ENCODE measurements around the gene MRPS6. TPM values are rescaled to one million over a fixed set of nuclear protein-coding genes. Genes with fewer than 3 reads are reported as not detected.

MRPS6 gene
- total RNA-seq, 1 donor from 2014 or later = 33.8 TPM

- DNase-seq (ENCODE audit: low read depth) = no peak
Measured at GRCh38 chr21:34180407-34180806, 107.0 kb downstream of the MRPS6 start.

GRCh38 chr21:34180826-34181359, 107.5 kb downstream of the MRPS6 start:
- DNase-seq (ENCODE audit: low read depth) = no peak

GRCh38 chr21:34181431-34182039, 108.2 kb downstream of the MRPS6 start:
- no peak for DNase-seq (ENCODE audit: low read depth)

GRCh38 chr21:34182436-34182835, 109.1 kb downstream of the MRPS6 start:
- DNase-seq (ENCODE audit: low read depth) = no peak

GRCh38 chr21:34183331-34183928, 110.1 kb downstream of the MRPS6 start:
- no peak for DNase-seq (ENCODE audit: low read depth)

GRCh38 chr21:34184232-34184631, 110.9 kb downstream of the MRPS6 start:
- no peak for DNase-seq (ENCODE audit: low read depth)

- no peak for DNase-seq (ENCODE audit: low read depth)
Measured at GRCh38 chr21:34185026-34185750, 111.8 kb downstream of the MRPS6 start.

- peak; percentile 4 for DNase-seq (ENCODE audit: low read depth)
Measured at GRCh38 chr21:34186109-34186719, 112.8 kb downstream of the MRPS6 start.

- no peak for DNase-seq (ENCODE audit: low read depth)
Measured at GRCh38 chr21:34187935-34188334, 114.6 kb downstream of the MRPS6 start.

GRCh38 chr21:34189506-34189905, 116.1 kb downstream of the MRPS6 start:
- DNase-seq (ENCODE audit: low read depth) = no peak

- DNase-seq (ENCODE audit: low read depth) = no peak
Measured at GRCh38 chr21:34190576-34191321, 117.4 kb downstream of the MRPS6 start.

GRCh38 chr21:34191876-34192275, 118.5 kb downstream of the MRPS6 start:
- no peak for DNase-seq (ENCODE audit: low read depth)

Other genes starting within 250 kb of the MRPS6 start
- gene ATP5PO, start 157.8 kb upstream of the MRPS6 start, total RNA-seq = 155 and 208 TPM in 2 replicates
- gene SLC5A3, start within 50 bp of the MRPS6 start, total RNA-seq = 13.9 and 65.8 TPM in 2 replicates

Data from renal cortical epithelial cell (primary cell).